DOHH2 (cell line): ENCODE measurements around the gene DNAH3.

Experiments
- H3F3A ChIP-seq: fragments of 200-600 bp; sonication (generic), shearing (Covaris generic); 2 replicates; pipeline ENCODE4 v1.6.0; 2016; ENCODE audit warnings: antibody characterized with exemption, mild to moderate bottlenecking; ENCODE audit not compliant: control insufficient read depth, insufficient read depth
- H3K27ac ChIP-seq: fragments of 200-600 bp; sonication (generic); 2 replicates; pipeline ENCODE4 v1.5.1; 2014; ENCODE audit warnings: low read depth, mild to moderate bottlenecking, low read length, moderate library complexity
- H3K27me3 ChIP-seq: fragments of 200-600 bp; sonication (generic); 2 replicates; pipeline ENCODE4 v1.6.1; 2014; ENCODE audit warnings: mild to moderate bottlenecking, low read length, mixed read lengths; ENCODE audit not compliant: control insufficient read depth
- H3K36me3 ChIP-seq: fragments of 200-600 bp; sonication (generic); 2 replicates; pipeline ENCODE4 v1.6.1; 2014; ENCODE audit warnings: mild to moderate bottlenecking, low read length, moderate library complexity, mixed read lengths; ENCODE audit not compliant: control insufficient read depth
- H3K4me1 ChIP-seq: fragments of 200-600 bp; sonication (generic); 2 replicates; pipeline ENCODE4 v1.6.1; 2014; ENCODE audit warnings: mild to moderate bottlenecking, low read length, mixed read lengths; ENCODE audit not compliant: control insufficient read depth
- H3K4me2 ChIP-seq: fragments of 200-600 bp; sonication (generic); 2 replicates; pipeline ENCODE4 v1.6.0; 2014; ENCODE audit warnings: mild to moderate bottlenecking, low read length, moderate library complexity
- H3K4me3 ChIP-seq: fragments of 200-600 bp; sonication (generic); 2 replicates; pipeline ENCODE4 v1.5.1; 2014; ENCODE audit warnings: mild to moderate bottlenecking, low read length, mixed read lengths
- H3K79me2 ChIP-seq: fragments of 200-600 bp; sonication (generic); 2 replicates; pipeline ENCODE4 v1.6.1; 2014; ENCODE audit warnings: mild to moderate bottlenecking, low read length, mixed read lengths; ENCODE audit not compliant: control insufficient read depth
- H3K9me2 ChIP-seq: fragments of 200-600 bp; sonication (generic); replicated peaks from 2 replicates; pipeline ENCODE4 v1.6.1; 2014; ENCODE audit warnings: mild to moderate bottlenecking, low read length, mixed read lengths; ENCODE audit not compliant: control insufficient read depth
- H3K9me3 ChIP-seq: fragments of 200-600 bp; sonication (generic); 2 replicates; pipeline ENCODE4 v1.6.1; 2014; ENCODE audit warnings: antibody characterized with exemption, low read length, mixed read lengths; ENCODE audit not compliant: control insufficient read depth, insufficient read depth
- H4K20me1 ChIP-seq: fragments of 200-600 bp; sonication (generic); 2 replicates; pipeline ENCODE4 v1.6.0; 2014; ENCODE audit warnings: low read depth, mild to moderate bottlenecking, antibody characterized with exemption, low read length, moderate library complexity; ENCODE audit not compliant: control insufficient read depth, insufficient read depth
- EZH2phosphoT487 ChIP-seq: fragments of 200-600 bp; sonication (generic); IDR thresholded peaks from 2 replicates; pipeline ENCODE4 v1.6.1; 2017; ENCODE audit warnings: borderline replicate concordance, mild to moderate bottlenecking, antibody characterized with exemption, low read length, moderate library complexity, mixed read lengths
- TF ChIP-seq, protein P1 (sequence below): fragments of 200-600 bp; sonication (generic); IDR thresholded peaks from one replicate; pipeline ENCODE4 v1.5.1; 2014; ENCODE audit warnings: antibody characterized with exemption, mild to moderate bottlenecking, low read depth, low read length; ENCODE audit not compliant: poor library complexity, severe bottlenecking

The DNAH3 gene

DNA sequence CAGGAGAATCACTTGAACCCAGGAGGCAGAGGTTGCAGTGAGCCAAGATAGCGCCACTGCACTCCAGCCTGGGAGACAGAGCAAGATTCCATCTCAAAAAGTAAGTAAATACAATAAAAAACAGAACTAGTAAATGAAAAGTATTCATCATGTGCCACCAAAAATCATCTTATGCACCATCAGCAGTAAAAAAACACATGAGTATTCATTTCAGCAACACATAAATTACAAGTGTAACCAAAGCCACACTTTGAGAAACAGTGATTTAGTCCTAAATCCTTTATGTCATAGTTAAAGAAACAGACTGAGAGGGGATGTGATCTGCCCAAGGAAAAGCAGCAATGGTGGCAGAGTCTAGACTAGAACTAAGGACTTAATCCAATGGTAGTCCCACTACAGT lies 263.4 kb downstream of the DNAH3 start:
- Histone ChIP-seq H3K9me2 (no peaks in the 10 kb centered on the region), H3K4me3 (no peak overlapping the region), H3K27ac (no peak overlapping the region), H4K20me1 (no peaks in the 10 kb centered on the region), H3K79me2 (no peaks in the 10 kb centered on the region; the same call in 1 of the 2 replicates), H3K4me2 (no peak overlapping the region), H3K4me1 (peaks cover 12% of the 10 kb centered on the region), H3F3A (no peaks in the 10 kb centered on the region), H3K9me3 (no peaks in the 10 kb centered on the region), H3K27me3 (no peaks in the 10 kb centered on the region), H3K36me3 (no peaks in the 10 kb centered on the region)
- TF ChIP-seq, protein P1, sequence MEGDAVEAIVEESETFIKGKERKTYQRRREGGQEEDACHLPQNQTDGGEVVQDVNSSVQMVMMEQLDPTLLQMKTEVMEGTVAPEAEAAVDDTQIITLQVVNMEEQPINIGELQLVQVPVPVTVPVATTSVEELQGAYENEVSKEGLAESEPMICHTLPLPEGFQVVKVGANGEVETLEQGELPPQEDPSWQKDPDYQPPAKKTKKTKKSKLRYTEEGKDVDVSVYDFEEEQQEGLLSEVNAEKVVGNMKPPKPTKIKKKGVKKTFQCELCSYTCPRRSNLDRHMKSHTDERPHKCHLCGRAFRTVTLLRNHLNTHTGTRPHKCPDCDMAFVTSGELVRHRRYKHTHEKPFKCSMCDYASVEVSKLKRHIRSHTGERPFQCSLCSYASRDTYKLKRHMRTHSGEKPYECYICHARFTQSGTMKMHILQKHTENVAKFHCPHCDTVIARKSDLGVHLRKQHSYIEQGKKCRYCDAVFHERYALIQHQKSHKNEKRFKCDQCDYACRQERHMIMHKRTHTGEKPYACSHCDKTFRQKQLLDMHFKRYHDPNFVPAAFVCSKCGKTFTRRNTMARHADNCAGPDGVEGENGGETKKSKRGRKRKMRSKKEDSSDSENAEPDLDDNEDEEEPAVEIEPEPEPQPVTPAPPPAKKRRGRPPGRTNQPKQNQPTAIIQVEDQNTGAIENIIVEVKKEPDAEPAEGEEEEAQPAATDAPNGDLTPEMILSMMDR, result no peak

DNA sequence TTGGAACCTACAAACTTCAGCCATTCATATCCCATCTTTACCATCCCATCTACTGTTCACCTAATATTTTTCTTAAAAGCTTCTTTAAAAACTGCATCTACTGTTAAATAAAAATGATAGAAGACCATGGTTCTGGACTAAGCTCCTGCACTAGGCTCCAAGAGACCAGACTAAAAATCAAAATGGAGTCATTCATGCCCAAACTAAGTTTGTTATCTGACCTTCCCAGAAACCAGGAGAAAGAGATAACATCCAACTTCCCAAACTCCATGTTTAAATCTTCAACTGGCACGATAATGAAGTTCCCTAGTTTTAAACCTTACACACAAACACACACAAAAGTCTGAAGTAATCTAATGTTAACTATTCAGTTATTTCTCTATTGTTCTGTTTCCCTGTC lies 264.3 kb downstream of the DNAH3 start:
- H3K4me1 ChIP-seq, result peaks cover 12% of the 10 kb centered on the region
- no peak overlapping the region for H3K4me3 ChIP-seq
- H3K27me3 ChIP-seq, result no peaks in the 10 kb centered on the region
- H3F3A ChIP-seq, result no peaks in the 10 kb centered on the region
- no peaks in the 10 kb centered on the region; the same call in 1 of the 2 replicates for H3K79me2 ChIP-seq
- H3K36me3 ChIP-seq, result no peaks in the 10 kb centered on the region
- H3K9me3 ChIP-seq, result no peaks in the 10 kb centered on the region
- no peak for TF ChIP-seq EZH2phosphoT487
- TF ChIP-seq, protein P1, result no peak
- no peak overlapping the region for H3K4me2 ChIP-seq
- H3K9me2 ChIP-seq, result no peaks in the 10 kb centered on the region
- H3K27ac ChIP-seq, result no peak overlapping the region
- no peaks in the 10 kb centered on the region for H4K20me1 ChIP-seq

DNA sequence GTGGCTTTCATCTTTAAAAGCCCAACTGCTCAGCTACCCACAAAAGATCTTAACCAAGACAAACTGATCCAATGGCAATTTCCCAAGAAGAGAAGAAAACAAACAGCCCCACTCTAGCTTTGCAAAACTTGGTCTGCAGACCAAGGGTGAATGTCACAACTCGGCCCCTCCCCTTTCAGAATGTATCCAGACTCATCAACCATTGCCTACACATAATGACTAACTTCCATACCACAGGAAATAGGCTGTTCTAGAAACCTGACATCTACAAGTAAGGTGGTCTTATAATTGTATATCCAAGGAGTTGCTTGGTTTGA lies 266.4 kb downstream of the DNAH3 start:
- Histone ChIP-seq H3K4me2 (no peak overlapping the region), H3K79me2 (no peaks in the 10 kb centered on the region)

More for the DNA sequence above, 266.4 kb downstream of the DNAH3 start:
- Histone ChIP-seq H3K27ac (no peak overlapping the region), H4K20me1 (no peaks in the 10 kb centered on the region), H3K9me3 (no peaks in the 10 kb centered on the region), H3K36me3 (no peaks in the 10 kb centered on the region), H3F3A (no peaks in the 10 kb centered on the region), H3K9me2 (no peaks in the 10 kb centered on the region), H3K4me3 (no peak overlapping the region), H3K4me1 (peaks cover 12% of the 10 kb centered on the region), H3K27me3 (no peaks in the 10 kb centered on the region)
- TF ChIP-seq EZH2phosphoT487, result no peak
- TF ChIP-seq, protein P1, result no peak
